HepG2 (cell line): ENCODE measurements around the gene DCDC2. TPM values are rescaled to one million over a fixed set of nuclear protein-coding genes. Genes with fewer than 3 reads are reported as not detected.

Source experiments
- CEBPB ChIP-seq: IDR thresholded peaks from 2 replicates; pipeline ENCODE4 v1.6.1; 2011; ENCODE audit warnings: low read depth, low read length, improper control_type of control experiment, borderline replicate concordance
- CEBPG ChIP-seq: IDR thresholded peaks from 2 replicates; pipeline ENCODE4 v1.6.1; 2016
- EHMT2 ChIP-seq: fragments of 200-600 bp; sonication (generic); IDR thresholded peaks from 2 replicates; pipeline ENCODE4 v1.7.0; 2017; ENCODE audit warnings: antibody characterized with exemption, low read depth, low read length, borderline replicate concordance
- IRF2 ChIP-seq: IDR thresholded peaks from 2 replicates; pipeline ENCODE4 v1.6.1; 2018; ENCODE audit warnings: missing genetic modification reagents, missing compliant biosample characterization
- SIN3A ChIP-seq: IDR thresholded peaks from 2 replicates; pipeline ENCODE4 v1.6.1; 2011; ENCODE audit warnings: low read depth, mild to moderate bottlenecking, control low read depth, low read length, borderline replicate concordance
- SP5 ChIP-seq: IDR thresholded peaks from 2 replicates; pipeline ENCODE4 v1.6.1; 2016; ENCODE audit warnings: low read depth, borderline replicate concordance
- SRSF4 ChIP-seq: fragments of 200-400 bp; formaldehyde crosslinking; IDR thresholded peaks from one replicate; pipeline ENCODE4 v1.6.1; 2018; ENCODE audit warnings: mild to moderate bottlenecking, low read depth, low read length, moderate library complexity; ENCODE audit not compliant: poor library complexity, severe bottlenecking
- ZNF740 ChIP-seq: sonication (generic); formaldehyde crosslinking; IDR thresholded peaks from 2 replicates; pipeline ENCODE4 v1.4.0; 2020; ENCODE audit warnings: missing genetic modification reagents
- polyA plus RNA-seq, 8 experiments: library from polyadenylated mRNA; depleted of rRNA in 3 of 8; stranded (reverse) in 7 of 8; unstranded in 1 of 8; fragments of >200 nt; fragmentation: Illumina TruSeq in 4 of 8; extraction: Trizol in 4 of 8; gene quantifications; 2 replicates each; pipeline versions ENCODE4 v1.2.1 to v1.2.3, GENCODE V29; 2011 to 2016; ENCODE audit warnings: low read depth in 4 of 8, missing spikeins in 1 of 8, mixed read lengths in 1 of 8; ENCODE audit not compliant: insufficient read depth in 1 of 8
- total RNA-seq, 5 experiments: library from RNA; depleted of rRNA; stranded (reverse); fragments of >200 nt; fragmentation: Illumina TruSeq; extraction: Trizol; gene quantifications; 2 replicates each; pipeline ENCODE4 v1.2.3, GENCODE V29; 2016; ENCODE audit warnings: low read depth in 1 of 5
- TF ChIP-seq, protein P1 (sequence below): sonication (generic); formaldehyde crosslinking; IDR thresholded peaks from 2 replicates; pipeline ENCODE4 v1.5.0; 2020; ENCODE audit warnings: mild to moderate bottlenecking, missing genetic modification reagents, moderate library complexity
- TF ChIP-seq, protein P2 (sequence below): sonication (generic); formaldehyde crosslinking; IDR thresholded peaks from 2 replicates; pipeline ENCODE4 v1.5.0; 2020; ENCODE audit warnings: missing genetic modification reagents
- TF ChIP-seq, protein P3 (sequence below): sonication (generic); formaldehyde crosslinking; IDR thresholded peaks from 2 replicates; pipeline ENCODE4 v1.8.0; 2022; ENCODE audit warnings: mild to moderate bottlenecking, missing genetic modification reagents; ENCODE audit not compliant: insufficient replicate concordance
- TF ChIP-seq, protein P4 (sequence below), 2 experiments: fragments of 450-650 bp in 1 of 2; sonication (generic) in 1 of 2; formaldehyde crosslinking in 1 of 2; IDR thresholded peaks; 2 replicates each; pipeline versions ENCODE4 v1.6.1 to v1.8.0; 2016 to 2022; ENCODE audit warnings: antibody characterized with exemption in 1 of 2, mild to moderate bottlenecking in 1 of 2, missing genetic modification reagents in 1 of 2
- TF ChIP-seq, protein P5 (sequence below): IDR thresholded peaks from 2 replicates; pipeline ENCODE4 v1.6.1; 2016; ENCODE audit warnings: missing genetic modification reagents, missing compliant biosample characterization

DCDC2 gene
- total and polyA plus RNA-seq, 2 of the 13 experiments (the other 11 are each of a cell fraction or from before 2014, with no cell fraction given) = 9.0 to 36.2 TPM

DNA sequence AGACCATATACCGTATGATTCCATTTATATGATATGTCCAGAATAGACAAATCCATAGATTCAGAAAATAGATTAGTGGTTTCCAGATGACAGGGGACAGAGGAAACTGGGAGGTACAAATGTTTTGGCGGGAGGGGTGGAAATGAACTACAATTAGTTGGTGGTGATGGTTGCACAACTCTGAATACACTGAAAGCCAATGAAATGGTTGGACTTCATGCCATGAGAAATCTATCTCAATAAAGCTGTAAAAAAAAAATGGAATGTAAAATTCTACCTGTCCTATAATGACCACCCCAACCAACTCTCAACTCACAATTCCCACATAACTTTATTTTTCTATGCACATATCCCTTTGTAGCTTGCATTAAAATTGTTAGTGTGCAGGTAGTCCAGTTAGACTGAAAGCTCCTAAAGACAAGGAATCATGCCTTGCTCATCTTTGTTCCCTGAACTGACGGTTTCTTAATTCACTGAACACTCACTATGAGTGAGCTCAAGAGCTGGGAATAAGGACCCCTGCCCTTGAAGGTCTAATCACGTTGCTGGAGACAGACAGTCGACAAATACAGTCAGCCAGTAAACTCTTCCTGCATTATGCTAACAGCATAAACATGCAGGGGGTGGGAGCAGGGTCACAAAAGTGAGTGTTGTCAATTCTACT, 1.4 kb downstream of the DCDC2 start (continued):
- TF ChIP-seq, protein P1, sequence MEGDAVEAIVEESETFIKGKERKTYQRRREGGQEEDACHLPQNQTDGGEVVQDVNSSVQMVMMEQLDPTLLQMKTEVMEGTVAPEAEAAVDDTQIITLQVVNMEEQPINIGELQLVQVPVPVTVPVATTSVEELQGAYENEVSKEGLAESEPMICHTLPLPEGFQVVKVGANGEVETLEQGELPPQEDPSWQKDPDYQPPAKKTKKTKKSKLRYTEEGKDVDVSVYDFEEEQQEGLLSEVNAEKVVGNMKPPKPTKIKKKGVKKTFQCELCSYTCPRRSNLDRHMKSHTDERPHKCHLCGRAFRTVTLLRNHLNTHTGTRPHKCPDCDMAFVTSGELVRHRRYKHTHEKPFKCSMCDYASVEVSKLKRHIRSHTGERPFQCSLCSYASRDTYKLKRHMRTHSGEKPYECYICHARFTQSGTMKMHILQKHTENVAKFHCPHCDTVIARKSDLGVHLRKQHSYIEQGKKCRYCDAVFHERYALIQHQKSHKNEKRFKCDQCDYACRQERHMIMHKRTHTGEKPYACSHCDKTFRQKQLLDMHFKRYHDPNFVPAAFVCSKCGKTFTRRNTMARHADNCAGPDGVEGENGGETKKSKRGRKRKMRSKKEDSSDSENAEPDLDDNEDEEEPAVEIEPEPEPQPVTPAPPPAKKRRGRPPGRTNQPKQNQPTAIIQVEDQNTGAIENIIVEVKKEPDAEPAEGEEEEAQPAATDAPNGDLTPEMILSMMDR = no peak
- TF ChIP-seq ZNF740 (0 out of 2 replicates have a peak, but pooled peaks have one; percentile 27), IRF2 (CRISPR knock-in tag) (0 out of 2 replicates have a peak, but pooled peaks have one; percentile 41), CEBPB (peak; percentile 86), SRSF4 (no peak), CEBPG (CRISPR knock-in tag) (peak; percentile 87), SIN3A (0 out of 2 replicates have a peak, but pooled peaks have one; percentile 39), SP5 (CRISPR knock-in tag) (0 out of 2 replicates have a peak, but pooled peaks have one; percentile 12), EHMT2 (peak; percentile 43; the same call in 1 of the 2 replicates)
- TF ChIP-seq, protein P2, sequence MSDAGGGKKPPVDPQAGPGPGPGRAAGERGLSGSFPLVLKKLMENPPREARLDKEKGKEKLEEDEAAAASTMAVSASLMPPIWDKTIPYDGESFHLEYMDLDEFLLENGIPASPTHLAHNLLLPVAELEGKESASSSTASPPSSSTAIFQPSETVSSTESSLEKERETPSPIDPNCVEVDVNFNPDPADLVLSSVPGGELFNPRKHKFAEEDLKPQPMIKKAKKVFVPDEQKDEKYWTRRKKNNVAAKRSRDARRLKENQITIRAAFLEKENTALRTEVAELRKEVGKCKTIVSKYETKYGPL = no peak
- TF ChIP-seq, protein P3, sequence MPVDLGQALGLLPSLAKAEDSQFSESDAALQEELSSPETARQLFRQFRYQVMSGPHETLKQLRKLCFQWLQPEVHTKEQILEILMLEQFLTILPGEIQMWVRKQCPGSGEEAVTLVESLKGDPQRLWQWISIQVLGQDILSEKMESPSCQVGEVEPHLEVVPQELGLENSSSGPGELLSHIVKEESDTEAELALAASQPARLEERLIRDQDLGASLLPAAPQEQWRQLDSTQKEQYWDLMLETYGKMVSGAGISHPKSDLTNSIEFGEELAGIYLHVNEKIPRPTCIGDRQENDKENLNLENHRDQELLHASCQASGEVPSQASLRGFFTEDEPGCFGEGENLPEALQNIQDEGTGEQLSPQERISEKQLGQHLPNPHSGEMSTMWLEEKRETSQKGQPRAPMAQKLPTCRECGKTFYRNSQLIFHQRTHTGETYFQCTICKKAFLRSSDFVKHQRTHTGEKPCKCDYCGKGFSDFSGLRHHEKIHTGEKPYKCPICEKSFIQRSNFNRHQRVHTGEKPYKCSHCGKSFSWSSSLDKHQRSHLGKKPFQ (CRISPR knock-in tag) = peak; percentile 35
- TF ChIP-seq, protein P4, sequence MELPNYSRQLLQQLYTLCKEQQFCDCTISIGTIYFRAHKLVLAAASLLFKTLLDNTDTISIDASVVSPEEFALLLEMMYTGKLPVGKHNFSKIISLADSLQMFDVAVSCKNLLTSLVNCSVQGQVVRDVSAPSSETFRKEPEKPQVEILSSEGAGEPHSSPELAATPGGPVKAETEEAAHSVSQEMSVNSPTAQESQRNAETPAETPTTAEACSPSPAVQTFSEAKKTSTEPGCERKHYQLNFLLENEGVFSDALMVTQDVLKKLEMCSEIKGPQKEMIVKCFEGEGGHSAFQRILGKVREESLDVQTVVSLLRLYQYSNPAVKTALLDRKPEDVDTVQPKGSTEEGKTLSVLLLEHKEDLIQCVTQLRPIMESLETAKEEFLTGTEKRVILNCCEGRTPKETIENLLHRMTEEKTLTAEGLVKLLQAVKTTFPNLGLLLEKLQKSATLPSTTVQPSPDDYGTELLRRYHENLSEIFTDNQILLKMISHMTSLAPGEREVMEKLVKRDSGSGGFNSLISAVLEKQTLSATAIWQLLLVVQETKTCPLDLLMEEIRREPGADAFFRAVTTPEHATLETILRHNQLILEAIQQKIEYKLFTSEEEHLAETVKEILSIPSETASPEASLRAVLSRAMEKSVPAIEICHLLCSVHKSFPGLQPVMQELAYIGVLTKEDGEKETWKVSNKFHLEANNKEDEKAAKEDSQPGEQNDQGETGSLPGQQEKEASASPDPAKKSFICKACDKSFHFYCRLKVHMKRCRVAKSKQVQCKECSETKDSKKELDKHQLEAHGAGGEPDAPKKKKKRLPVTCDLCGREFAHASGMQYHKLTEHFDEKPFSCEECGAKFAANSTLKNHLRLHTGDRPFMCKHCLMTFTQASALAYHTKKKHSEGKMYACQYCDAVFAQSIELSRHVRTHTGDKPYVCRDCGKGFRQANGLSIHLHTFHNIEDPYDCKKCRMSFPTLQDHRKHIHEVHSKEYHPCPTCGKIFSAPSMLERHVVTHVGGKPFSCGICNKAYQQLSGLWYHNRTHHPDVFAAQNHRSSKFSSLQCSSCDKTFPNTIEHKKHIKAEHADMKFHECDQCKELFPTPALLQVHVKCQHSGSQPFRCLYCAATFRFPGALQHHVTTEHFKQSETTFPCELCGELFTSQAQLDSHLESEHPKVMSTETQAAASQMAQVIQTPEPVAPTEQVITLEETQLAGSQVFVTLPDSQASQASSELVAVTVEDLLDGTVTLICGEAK (IDR thresholded peaks at IDR 0.05) = peak; percentile 44; the same call in 1 of the 2 replicates
- TF ChIP-seq, protein P4 (CRISPR knock-in tag; IDR thresholded peaks at IDR 0.05) = no peak; the same call in 1 of the 2 replicates
- TF ChIP-seq, protein P5, sequence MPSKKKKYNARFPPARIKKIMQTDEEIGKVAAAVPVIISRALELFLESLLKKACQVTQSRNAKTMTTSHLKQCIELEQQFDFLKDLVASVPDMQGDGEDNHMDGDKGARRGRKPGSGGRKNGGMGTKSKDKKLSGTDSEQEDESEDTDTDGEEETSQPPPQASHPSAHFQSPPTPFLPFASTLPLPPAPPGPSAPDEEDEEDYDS (CRISPR knock-in tag) = peak; percentile 14; the same call in 1 of the 2 replicates
